GM19395 (cell line): Measurements from ENCODE around the gene ACR.

Experiments used
- ATAC-seq: cut with Tn5 transposase; IDR thresholded peaks from one replicate; pipeline ENCODE4 v1.9.1; 2021; ENCODE audit warnings: mild to moderate bottlenecking, moderate library complexity; ENCODE audit not compliant: unreplicated experiment

ACR gene

DNA sequence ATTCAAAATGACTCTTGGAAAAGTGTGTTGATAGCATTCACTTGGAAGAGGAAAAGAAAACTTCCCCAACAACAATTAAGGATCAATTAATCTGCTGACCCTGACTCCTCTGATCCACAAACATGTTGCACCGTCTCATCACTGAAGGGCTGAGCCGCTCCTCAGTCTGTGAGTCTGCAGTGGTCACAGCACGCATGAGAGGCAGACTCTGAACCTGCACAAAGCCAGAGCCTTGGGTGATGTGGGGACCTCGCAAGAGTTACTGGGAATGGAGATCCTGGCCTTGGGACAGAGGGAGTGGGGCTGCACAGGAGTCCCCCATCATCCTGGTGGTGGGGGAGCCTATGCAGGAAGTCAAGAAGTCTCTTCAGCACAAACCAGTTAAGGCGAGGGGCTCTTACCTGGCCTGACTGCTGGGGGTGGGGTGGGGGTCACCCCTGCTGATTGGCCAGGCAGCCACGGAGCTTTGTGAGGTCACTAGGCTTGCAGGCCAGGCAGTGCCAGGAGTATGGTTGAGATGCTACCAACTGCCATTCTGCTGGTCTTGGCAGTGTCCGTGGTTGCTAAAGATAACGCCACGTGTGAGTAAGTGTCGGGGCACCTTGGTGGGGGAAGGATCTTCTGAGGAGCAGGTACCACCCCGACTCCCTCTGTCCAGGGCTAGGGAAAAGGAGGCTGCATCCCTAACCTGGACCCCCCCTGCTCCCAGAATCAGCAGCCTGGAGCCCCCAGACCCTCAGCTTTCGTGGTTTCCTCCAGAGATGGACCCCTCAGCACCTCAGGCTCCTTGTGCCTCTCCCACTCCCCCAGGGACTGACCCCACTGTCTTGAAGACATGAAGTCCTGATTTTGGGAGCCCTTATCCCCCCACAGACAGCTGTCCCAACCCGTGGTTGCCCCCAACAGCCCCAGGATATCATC is at the start of gene ACR:
Gene ACR (plus strand): TSS at position 477 of the 921 bp plus-strand sequence. CDS start 32 bp downstream, at position 509.
- no peak for ATAC-seq

DNA sequence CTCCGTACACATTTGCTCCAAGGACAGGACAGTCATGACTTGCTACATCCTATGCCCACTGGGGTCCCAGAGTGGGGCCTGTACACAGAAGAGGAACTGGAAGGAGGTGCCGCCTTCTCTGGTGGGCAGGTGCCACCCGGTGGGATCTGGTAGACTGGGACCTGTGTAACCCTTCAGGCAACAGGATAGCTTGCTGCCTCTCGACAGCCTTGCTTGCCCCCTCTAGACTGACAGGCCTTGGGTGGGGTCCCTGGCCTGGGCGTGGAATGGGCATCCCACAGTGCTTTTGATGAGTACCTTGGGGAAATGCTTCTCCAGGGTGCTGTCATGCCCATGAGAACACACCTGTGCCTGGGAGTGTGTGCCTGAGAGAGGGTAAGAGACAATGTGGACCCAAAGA is 49.6 kb upstream of the ACR start:
- ATAC-seq, result no peak

DNA sequence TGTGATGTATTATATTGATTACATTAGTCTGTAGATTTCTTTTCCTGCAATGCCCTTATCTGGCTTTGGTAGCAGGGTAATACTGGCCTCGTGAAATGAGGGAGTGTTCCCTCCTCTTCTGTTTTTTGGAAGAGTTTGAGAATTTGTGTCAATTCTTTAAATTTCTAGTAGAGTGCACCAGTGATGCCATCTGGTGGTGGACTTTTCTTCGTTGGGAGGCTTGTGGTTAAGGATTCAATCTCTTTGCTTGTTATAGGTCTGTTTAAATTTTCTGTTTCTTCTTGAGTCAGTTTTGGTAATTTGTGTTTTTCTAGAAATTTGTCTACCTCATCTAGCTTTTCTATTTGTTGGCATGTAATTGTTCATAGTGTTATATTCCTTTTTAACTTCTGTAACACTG is 46.5 kb upstream of the ACR start:
- ATAC-seq, result no peak

DNA sequence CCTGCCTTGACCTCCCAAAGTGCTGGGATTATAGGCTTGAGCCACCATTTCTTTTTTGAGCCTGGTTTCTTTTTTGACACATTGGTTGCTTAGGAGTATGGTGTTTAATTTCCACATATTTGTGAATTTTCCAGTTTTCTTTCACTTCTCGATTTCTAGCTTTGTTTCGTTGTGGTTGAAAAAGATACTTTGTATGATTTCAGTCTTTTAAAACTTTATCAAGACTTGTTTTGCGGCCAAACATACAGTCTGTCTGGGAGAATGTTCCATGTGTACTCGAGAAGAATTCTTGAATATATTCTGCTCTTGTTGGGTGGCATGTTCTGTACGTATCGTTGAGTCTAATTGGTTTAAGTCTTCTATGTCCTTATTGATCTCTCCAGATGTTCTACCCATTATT is 44.5 kb upstream of the ACR start:
- no peak for ATAC-seq

DNA sequence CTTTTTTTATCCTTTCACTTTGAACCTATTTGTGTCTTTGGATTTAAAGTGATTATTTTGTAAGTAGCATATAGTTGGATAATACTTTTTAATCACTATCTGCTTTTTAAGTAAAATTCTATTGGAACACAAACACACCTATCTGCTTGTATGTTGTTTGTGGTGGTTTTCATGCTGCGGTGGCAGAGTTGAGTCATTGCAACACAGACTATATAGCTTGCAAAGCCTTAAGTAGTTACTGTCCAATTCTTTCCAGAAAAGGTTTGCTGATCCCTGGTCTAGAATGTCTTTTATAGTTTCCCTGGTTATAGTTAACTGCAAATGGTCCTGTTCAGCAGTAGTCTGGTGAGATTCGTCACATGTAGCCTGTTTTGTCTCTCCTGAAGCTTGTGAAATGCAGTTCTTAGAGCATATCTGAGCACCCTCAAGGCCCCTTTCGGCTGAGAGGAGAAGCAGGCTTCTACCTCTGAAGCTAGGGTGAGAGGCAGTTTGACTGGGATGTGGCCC is 43.9 kb upstream of the ACR start:
- ATAC-seq, result no peak

DNA sequence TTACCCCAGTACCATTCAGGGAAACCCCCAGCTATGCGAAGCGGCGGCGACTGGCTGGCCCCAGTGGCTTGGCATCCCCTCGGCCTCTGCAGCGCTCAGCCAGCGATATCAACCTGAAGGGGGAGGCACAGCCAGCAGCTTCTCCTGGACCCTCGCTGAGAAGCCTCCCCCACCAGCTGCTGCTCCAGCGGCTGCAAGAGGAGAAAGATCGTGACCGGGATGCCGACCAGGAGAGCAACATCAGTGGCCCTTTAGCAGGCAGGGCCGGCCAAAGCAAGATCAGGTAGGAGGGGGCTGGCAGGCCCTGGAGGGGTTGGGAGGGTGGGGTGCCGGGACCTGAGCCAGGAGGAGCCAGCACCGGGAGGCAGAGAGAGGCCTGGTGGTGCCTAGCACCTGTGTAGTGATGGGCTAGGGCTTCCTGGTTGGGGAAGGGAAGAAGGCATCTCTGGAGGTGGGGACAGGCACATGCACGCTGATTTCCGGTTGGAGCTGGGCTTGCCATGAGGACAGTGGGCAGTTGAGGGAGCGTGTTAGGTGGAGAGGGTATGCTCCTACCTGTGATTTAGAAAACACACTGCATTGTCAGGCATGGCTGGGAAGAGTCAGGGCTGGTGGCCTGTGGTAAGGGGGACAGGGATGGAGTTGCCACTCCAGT is 43.1 kb upstream of the ACR start:
- no peak for ATAC-seq

DNA sequence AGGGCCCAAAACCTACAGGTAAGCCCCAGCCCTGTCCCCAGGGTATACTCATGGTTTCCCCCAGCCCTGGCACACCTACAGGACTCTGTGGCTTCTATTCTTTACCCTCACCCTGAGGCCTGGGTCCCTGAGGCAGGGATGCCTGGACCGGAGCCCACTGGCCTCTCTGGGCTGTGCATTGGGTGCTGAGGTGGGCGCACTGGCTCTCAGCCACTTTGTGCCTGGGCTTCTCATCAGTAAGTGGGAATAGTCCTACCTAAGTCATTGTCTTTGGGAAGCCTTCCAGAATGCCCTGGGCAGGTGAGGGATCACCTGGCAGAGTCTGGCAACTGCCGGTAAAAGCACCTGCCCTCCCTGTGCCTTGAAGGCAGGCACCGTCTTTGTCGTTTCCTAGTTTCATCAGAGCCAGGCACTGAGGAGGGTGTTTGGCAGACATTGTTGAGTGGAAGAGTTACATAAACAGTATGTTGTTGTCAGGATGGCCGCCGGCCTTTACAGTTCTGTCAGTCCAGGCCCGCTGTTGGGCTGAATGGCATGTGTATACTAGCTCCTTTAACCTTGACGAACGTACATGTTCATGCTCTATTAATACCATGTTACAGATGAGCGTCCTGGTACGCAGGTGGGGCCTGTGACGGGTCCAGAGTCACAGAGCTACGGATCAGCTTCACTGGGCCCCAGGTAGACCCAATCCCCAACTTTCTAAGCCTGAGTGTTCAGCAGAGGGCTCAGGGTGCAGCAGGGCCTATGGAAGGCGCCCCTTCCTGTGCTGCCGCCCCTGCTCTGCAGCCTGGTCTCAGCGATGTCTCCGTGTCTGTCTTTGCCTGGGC is 42.4 kb upstream of the ACR start:
- no peak for ATAC-seq

DNA sequence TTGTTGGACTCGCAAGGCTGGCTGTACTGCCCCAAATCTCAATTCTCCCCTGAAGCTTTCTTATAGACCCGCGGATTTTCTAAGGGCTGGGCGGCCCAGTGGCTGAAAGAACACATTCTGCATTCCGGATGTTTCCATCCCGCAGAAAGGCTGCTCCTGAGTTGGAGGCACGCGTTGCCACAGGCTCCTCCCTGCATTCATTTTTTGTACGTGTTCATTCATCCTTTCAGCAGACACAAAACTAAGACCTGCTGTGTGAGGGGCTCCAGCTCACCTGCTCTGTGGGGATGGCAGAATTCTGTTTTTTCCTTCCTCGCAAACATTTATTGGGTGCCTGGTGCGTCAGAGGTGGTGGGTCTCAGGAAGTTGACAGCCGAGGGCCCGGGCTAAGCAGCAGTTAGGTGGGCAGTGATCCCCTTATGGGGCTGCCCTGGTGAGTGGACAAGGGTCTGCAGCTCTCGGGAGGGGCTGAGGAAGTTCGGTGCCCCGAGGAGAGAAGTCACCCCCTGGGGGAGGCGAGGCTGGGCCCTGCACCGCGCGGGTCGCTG is 41.7 kb upstream of the ACR start:
- no peak for ATAC-seq

DNA sequence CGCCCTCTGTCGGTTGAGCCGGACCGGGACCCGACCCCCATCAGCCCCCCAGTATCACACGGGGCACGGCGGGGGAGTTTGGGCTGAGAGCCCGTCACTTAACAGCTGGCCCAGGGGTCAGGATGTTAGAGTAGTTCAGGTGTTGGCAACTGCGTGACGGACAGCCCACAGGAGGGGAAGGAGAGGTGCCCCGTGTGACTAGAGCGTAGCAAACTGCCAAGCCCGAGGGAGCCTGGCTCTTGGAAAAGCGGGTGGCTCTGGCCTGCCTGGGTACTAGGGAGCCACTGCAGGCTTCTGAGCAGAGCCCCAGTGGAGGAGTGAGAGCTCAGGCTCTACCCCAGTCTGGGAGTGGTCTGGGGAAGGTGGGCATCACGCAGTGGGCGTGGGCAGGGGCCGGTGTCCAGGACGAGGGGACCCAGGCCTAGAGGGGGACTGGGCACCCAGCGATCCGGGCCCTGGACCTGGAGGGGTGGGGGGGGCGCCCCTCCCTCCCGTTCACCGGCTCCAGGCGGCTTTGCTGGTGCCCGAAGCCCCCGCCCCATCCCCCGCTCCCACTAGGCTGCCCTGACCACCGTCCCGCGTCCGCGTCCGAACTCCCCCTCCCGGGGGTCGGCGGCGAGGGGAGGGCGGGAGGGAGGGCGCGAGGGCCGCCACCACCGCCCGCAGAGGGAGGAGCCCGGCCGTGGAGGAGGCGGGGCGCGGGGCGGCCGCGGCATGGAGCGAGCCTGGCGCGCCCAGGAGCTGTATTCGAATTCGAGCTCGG is 41.0 kb upstream of the ACR start:
- ATAC-seq, result no peak

DNA sequence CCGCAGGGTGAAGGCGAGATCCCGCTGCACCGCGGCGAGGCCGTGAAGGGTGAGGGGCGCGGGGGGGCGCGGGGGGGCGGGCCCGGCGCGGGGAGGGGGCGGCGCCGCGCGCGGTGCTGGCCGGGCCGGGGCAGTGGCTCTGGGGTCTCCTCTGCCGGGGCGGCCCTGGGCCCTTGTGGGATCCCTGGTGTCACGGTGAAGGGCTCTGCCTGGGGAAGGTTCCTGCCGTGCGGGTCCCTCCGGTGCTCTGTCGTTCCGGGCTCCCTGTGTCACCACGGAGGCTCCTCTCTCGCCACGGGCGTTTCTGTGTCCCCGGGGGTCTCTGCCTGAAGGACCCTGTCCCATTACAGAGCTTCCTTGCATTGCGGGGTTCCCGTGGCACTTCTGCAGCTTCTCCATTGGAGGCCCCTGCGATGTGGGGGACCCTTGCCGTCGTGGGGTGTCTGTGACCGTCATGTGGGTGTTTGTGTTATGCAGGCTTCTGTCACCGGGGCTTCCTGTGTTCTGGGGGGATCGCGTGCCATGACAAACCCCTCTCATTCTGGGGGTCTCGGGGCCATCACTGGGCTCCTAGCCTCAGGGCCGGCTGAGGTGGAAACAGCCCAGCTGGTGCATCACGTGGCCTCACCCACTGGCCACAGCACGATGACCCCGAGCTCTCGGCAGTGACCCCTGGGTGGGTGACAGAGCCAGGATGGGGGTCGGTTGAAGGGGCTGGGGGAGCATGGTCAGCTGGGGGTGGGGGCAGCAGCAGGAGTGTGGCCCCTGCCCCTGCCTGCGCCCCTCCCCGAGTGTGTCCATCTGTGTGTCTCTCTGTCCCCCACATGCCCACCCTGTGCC is 40.1 kb upstream of the ACR start:
- no peak for ATAC-seq

DNA sequence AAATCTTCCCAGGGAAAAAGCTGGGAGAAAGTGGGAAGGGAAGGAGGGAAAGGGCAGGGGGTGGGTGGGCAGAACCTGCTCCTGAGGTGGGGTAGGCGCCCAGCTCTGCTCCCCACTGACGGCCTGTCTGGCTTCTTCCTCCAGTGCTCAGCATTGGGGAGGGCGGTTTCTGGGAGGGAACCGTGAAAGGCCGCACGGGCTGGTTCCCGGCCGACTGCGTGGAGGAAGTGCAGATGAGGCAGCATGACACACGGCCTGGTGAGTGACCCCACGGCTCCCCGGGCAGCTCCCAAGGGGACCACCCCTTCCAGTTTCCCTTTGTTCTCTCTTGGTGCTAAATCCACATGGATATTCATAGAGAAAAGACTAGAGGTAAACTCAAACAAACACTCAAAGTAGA is 39.5 kb upstream of the ACR start:
- ATAC-seq, result no peak

DNA sequence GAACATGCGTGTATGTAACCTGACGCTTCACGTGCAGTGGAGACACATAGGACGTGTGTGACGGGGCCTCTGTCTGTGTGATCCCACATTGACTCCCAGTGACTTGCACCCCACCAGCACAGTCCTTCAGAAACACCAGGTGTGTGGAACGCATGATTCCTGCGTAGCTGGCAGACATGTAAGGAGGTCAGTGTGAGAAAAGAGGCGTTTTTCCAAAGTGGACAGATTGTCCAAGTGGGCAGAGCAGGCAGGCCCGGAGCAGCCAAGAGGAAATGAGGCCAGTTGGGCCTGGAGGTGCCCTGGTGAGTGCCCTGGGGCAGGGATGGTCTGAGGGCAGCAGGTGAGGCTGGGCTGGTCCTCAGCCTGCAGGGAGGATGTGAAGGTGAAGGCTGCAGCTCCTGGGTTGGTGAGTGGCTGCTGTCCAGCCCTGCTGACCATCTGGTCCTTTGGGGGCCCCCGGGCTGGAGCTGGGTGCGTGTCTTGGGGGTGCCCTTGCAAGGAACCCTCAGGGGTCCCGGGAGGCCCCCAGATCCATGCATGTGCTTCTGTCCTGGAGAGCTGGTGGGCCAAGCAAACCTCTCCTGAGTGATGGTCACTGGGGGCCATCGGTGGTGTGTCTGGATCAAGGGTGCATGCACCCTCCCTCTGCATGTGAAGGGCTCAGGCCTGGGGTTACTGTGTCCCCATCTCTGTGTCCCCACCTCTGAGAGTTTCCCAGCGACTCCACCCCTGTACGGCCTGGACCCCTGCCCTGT is 38.8 kb upstream of the ACR start:
- no peak for ATAC-seq

DNA sequence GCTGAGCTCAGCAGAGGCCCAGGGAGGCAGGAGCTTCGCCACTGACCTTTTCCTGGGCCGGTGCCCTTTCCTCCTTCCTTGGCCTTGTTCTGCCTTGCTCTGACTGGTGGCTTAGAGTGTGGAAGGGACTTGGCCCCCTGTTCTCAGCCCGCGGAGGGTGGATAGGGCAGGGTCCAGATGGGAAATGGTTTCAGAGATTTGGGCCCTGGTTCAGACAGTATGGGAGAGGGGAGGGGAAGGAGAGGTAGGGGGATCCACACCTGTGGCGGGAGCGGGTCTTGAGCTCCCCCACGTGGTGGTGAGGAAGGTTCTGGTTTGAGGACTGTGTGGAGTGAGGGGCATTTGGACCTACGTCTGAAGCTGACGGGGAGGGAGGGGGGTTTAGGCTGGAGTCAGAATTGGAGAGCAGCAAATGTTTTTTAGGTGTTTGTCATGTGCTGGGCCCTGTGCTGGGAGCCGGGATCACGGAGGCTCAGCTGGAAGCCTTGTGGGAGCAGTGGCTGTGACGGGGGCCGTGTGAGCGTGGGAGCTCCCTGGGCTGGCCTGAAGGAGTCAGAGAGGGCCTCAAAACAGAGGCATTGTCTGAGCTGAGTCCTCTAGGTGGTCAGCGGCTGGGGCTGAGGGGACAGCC is 38.1 kb upstream of the ACR start:
- no peak for ATAC-seq

DNA sequence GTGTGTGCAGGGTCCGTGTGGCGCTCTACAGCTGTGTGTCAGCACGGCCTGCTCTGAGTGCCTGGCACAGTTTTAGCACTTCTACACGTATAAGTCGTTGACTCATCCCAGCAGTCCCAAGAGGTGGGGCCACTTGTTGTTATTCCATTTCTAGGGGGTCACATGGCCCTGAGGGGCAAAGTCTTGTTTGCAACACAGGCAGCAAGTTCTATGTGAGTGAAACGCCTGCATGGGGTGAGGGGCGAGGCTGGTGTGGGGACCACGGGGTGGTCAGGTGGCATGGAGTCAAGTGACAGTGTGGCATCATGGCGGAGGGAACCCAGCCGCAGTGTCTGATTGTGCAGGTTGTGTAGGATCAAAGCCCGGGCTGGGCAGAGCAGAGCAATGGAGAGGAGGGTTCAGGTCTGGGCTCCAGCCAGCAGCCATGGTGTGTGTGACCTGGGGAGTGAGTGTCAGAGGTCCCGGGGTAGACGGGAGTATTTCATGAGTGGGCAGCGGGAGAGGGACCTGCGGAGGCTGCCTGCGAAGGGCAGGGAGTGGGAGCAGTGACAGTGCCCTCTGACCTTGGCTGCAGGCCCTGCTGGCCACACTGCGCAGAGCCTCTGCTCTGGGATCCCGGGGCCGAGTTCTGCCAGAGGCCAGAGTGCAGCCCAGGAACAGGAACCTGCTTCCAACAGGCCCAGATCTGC is 37.5 kb upstream of the ACR start:
- no peak for ATAC-seq

DNA sequence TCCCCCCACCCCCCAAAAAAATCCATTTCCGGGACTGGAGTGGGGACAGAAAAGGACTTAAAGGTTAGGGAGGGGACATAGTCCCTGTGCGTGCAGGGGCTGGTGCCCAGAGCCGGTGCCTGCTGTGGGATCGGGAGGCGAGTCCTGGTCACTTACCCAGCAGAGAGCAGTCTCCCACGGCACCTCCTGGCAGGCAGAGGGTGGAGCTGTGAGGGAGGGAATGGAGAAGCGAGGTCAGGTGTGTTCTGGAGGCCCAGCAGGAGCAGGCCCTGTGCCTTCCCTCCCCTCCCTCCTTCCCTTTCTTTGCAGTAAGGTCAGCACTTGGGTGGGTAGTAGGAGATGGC is 37.0 kb upstream of the ACR start:
- ATAC-seq, result no peak

DNA sequence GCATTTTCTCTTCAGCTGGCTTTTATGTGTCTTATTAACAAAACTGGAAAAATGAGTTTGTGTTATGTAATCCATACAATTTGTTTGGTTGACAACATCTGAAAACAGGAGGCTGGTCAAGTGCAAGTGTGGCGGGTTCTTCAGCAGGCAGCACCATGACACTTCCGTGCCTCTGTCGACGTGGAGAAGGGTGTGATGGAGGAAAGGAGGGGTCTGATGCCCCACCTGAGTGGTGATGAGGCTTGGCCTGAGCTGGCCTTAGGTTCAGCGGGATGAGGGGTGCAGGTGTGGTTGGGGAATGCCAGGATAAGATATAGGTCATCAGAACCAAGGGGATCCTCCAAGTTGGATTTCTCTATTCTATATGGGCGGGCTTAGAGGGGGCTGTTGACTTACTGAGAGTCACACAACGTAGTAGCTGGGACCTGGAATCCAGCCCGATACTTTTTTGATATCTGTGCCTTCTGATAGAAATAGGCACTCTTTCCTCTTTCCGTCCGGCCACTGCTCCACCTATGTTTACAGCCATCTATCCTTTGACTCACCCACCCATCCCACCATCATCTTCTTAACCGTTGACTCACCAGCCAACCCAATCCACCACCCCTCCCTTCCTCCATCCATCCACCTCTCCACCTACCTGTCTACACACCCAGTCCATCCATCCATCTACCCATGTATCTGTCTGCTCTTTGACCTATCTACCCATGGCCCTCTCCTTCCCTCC is 36.4 kb upstream of the ACR start:
- no peak for ATAC-seq

DNA sequence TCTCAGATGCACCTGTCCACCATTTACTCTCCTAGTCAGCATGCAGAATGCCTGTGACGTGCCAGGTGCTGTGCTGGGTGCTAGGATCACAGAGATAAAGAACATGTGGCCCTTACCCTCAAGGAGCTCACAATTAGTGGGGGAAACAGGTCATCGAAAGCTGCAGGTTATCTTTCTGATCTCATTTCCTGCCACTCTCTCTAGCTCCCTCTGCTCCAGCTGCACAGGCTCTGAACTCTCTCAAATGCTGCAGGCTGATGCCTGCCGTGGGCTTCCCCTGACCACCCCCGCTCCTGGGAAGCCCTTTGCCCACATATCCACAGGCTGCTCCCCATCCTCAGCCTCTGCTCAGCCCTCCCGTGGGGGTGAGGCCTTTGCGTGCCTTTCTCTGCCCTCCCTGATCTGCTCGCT is 35.7 kb upstream of the ACR start:
- ATAC-seq, result no peak
